HEK293T (cell line): ENCODE measurements around the gene TDRD1.

Source experiments
- ARNT ChIP-seq: fragments of 450-650 bp; IDR thresholded peaks from 2 replicates; pipeline ENCODE4 v1.6.1; 2017; ENCODE audit warnings: mild to moderate bottlenecking
- BHLHE40 ChIP-seq: fragments of 450-650 bp; IDR thresholded peaks from 2 replicates; pipeline ENCODE4 v1.6.1; 2016; ENCODE audit warnings: mild to moderate bottlenecking, moderate library complexity, borderline replicate concordance
- CTBP1 ChIP-seq: fragments of 450-650 bp; IDR thresholded peaks from 2 replicates; pipeline ENCODE4 v1.6.1; 2016; ENCODE audit warnings: borderline replicate concordance
- FOXK2 ChIP-seq: fragments of 450-650 bp; IDR thresholded peaks from 2 replicates; pipeline ENCODE4 v1.6.1; 2016; ENCODE audit warnings: mild to moderate bottlenecking
- ZNF384 ChIP-seq: fragments of 450-650 bp; IDR thresholded peaks from 2 replicates; pipeline ENCODE4 v1.6.1; 2016

- TF ChIP-seq BHLHE40, result no peak
- TF ChIP-seq FOXK2, result no peak
- TF ChIP-seq ARNT, result no peak
- TF ChIP-seq CTBP1, result no peak
- TF ChIP-seq ZNF384, result no peak
Measured at GRCh38 chr10:114276066-114276465, 96.9 kb downstream of the TDRD1 start.
